RWPE2 (cell line): ENCODE data around the gene NUP155.
"Not testable (repeated sequence)": the region's sequence is repeated elsewhere in the genome, so short reads cannot be mapped to it uniquely, and the experiment has no call there.

Experiments used
- ATAC-seq: fragments of 200-7000 bp; cut with Tn5 transposase; 3 replicates; pipeline ENCODE4 v1.9.1; 2021; ENCODE audit warnings: low read depth
- DNase-seq: peaks from one replicate; pipeline ENCODE4 v3.0.0-alpha.2; 2020; ENCODE audit warnings: low spot score
- H3K27ac ChIP-seq: fragments of 450-650 bp; 2 replicates; pipeline ENCODE4 v1.5.1; 2017; ENCODE audit warnings: mild to moderate bottlenecking; ENCODE audit not compliant: poor library complexity, severe bottlenecking
- H3K27me3 ChIP-seq: fragments of 250-450 bp; sonication (Bioruptor Pico); 2 replicates; pipeline ENCODE4 v1.5.1; 2021; ENCODE audit warnings: mild to moderate bottlenecking, moderate library complexity; ENCODE audit not compliant: insufficient read depth, poor library complexity, severe bottlenecking
- H3K36me3 ChIP-seq: fragments of 250-450 bp; sonication (Bioruptor Pico); 2 replicates; pipeline ENCODE4 v1.5.1; 2020; ENCODE audit warnings: low read depth, mild to moderate bottlenecking, moderate library complexity
- H3K4me1 ChIP-seq: fragments of 250-450 bp; sonication (Bioruptor Pico); 2 replicates; pipeline ENCODE4 v1.5.1; 2021; ENCODE audit warnings: mild to moderate bottlenecking, moderate library complexity; ENCODE audit not compliant: insufficient read depth, poor library complexity, severe bottlenecking
- H3K4me3 ChIP-seq: fragments of 250-450 bp; sonication (Bioruptor Pico); 2 replicates; pipeline ENCODE4 v1.5.1; 2021; ENCODE audit warnings: mild to moderate bottlenecking, moderate library complexity; ENCODE audit not compliant: severe bottlenecking
- H3K9me3 ChIP-seq: fragments of 250-450 bp; sonication (Bioruptor Pico); 2 replicates; pipeline ENCODE4 v1.5.1; 2021; ENCODE audit warnings: mild to moderate bottlenecking, moderate library complexity; ENCODE audit not compliant: severe bottlenecking
- CTCF ChIP-seq: fragments of 450-650 bp; IDR thresholded peaks from one replicate; pipeline ENCODE4 v1.5.1; 2017; ENCODE audit warnings: mild to moderate bottlenecking, moderate library complexity; ENCODE audit not compliant: poor library complexity, severe bottlenecking

NUP155 gene

GRCh38 chr5:37370864-37371726, at the start of gene NUP155:
Gene NUP155, minus strand, starts transcription at chr5:37371106. Its CDS starts 129 bp downstream, at chr5:37370977.
- no peaks in the 10 kb centered on the region for H3K27me3 ChIP-seq

GRCh38 chr5:37417347-37417746, 46.4 kb upstream of the NUP155 start:
- Histone ChIP-seq H3K9me3 (peaks cover 2% of the 10 kb centered on the region), H3K27ac (no peak overlapping the region), H3K4me1 (no peaks in the 10 kb centered on the region), H3K4me3 (no peak overlapping the region), H3K27me3 (no peaks in the 10 kb centered on the region), H3K36me3 (peaks cover 45% of the 10 kb centered on the region)
- no peak for TF ChIP-seq CTCF
- no peak for ATAC-seq
- no peak for DNase-seq

More at GRCh38 chr5:37370864-37371726, at the start of gene NUP155:
- DNase-seq, result peak; percentile 98
- Histone ChIP-seq H3K4me1 (peaks cover 16% of the 10 kb centered on the region), H3K4me3 (peak within 1 kb of the TSS; percentile 74), H3K36me3 (peaks cover 26% of the 10 kb centered on the region), H3K27ac (peak within 1 kb of the TSS; percentile 61), H3K9me3 (no peaks in the 10 kb centered on the region)
- TF ChIP-seq CTCF, result no peak
- peak; percentile 96 for ATAC-seq

- H3K9me3 ChIP-seq, H3K4me3 ChIP-seq, ATAC-seq, H3K4me1 ChIP-seq, DNase-seq, H3K27me3 ChIP-seq, H3K27ac ChIP-seq: not testable (repeated sequence)
- peaks cover 54% of the 10 kb centered on the region for H3K36me3 ChIP-seq
Measured at GRCh38 chr5:37415456-37415855, 44.5 kb upstream of the NUP155 start.

GRCh38 chr5:37412515-37412914, 41.6 kb upstream of the NUP155 start:
- no peak overlapping the region for H3K4me3 ChIP-seq
- DNase-seq (no peak), ATAC-seq (no peak)
- TF ChIP-seq CTCF, result no peak
- no peaks in the 10 kb centered on the region for H3K4me1 ChIP-seq
- H3K27me3 ChIP-seq, result no peaks in the 10 kb centered on the region
- no peak overlapping the region for H3K27ac ChIP-seq
- H3K9me3 ChIP-seq, result no peaks in the 10 kb centered on the region
- peaks cover 38% of the 10 kb centered on the region for H3K36me3 ChIP-seq

- ATAC-seq (no peak), DNase-seq (no peak)
- no peak overlapping the region for H3K4me3 ChIP-seq
- H3K27me3 ChIP-seq, result no peaks in the 10 kb centered on the region
- H3K4me1 ChIP-seq, result no peaks in the 10 kb centered on the region
- TF ChIP-seq CTCF, result no peak
- no peak overlapping the region for H3K27ac ChIP-seq
- H3K9me3 ChIP-seq, result no peaks in the 10 kb centered on the region
- H3K36me3 ChIP-seq, result peaks cover 56% of the 10 kb centered on the region
Measured at GRCh38 chr5:37400501-37400900, 29.6 kb upstream of the NUP155 start.
